GM21619 (cell line): ENCODE data around the gene ADORA1.

Experiments
- ATAC-seq: cut with Tn5 transposase; IDR thresholded peaks from one replicate; pipeline ENCODE4 v1.9.1; 2021; ENCODE audit not compliant: unreplicated experiment

The ADORA1 gene

DNA sequence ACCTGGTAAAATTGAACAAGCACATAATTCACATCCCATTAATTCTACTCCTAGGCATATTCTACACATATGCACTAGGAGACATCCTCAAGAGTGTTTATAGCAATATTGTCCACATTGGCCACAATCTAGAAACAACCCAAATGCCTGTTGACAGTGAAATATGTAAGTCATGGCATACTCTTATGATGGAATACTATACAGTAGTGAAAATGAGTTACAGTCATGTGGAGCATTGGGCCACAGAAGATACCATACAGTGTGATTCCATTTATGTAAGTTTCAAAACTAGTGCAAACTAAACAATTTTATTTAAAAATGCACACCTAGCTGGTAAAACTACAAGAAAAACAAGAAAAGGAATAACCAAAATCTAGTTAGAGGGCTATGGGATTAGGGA, 82.8 kb downstream of the ADORA1 start:
- ATAC-seq, result no peak

DNA sequence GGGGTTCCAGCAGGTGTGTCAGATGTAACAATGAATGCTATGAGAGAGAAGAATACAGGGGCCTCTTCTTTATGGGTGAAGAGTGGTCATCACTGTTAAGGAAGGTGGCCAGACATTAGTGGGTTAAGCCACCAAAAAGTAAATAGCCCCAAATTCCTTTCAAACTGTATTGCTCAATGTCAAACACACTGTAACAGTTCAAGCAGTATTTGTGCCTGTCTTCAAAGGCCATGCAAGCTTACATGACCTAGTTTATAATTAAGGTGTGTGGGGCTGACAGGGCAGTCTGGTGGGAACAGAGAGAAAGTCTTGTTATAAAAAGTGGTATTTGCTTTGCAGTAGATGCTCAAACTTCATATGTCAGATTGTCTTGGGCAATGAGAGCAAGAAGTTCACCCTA, 83.5 kb downstream of the ADORA1 start:
- no peak for ATAC-seq

DNA sequence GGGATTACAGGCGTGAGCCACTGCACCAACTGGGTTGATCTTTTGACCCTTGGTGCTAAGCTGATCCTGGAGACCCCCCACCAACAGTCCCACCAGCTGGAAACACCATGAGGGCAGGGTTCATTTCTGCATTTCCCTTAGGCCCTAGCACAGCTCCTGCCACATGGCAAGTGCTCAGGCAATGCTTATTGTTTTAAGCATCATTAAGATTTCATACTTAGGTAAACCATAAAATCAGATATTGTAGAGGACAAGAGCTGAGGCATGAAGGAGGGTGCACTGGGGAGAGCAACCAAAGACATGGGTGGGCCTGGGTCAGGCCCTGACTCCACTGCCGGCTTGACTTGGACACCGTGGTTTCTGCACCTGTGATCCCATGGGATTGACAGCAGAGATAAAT, 84.3 kb downstream of the ADORA1 start:
- no peak for ATAC-seq

DNA sequence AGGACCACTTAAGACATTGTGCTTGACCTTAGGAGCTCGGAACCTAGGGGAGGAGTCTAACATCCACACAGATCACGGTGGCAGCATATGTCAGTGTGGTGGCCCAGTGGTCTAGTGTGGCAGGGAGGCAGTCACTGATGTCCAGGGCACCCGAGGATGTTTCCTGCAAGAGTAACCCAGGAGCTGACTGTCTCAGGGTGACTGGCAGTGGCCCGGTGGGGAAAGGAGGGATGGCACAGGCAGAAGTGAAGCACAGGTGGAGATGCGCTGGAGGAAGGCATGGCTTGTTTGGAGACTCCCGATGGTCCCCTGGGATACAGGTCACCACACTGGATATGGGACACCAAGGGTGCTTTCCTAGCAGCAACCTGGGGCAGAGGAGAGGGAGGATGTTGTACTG, 85.6 kb downstream of the ADORA1 start:
- ATAC-seq, result no peak

DNA sequence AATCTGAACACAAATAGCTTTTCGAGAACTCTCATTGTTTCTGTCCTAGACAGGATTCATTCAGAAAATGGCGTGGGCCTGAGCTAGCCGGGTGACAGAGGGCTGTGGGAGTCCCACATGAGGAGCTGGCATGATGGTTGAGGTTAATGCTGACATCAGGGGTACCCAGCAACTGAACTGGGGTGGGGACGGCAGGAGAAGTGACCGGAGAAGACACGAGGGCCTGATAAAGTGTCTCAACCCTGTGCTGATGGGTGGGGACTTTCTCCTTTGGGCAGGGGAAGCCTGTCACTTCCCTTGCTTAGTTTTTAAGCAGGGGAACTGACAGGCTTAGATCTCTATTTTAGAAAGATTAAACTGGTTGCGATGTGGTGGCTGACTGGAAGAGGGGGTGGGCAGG, 87.3 kb downstream of the ADORA1 start:
- no peak for ATAC-seq

DNA sequence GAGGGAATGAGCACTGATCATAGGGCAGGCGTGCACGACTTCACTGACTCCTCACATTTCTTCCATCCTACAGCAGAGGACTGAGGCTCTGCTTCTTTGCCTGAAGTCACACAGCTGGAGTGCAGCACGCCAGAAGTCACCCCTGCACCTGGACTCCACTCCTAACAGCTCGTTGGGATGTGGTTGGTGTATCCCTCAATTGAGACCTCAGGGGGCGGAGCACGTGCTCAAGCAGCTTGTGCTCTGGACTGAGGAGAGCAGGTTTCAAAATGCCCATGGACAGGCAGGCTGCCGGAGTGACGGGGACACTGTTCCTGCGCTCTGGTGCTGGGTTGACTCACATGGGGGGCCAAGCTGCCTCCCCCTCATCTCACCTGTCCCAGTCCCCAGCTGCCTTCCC, 88.0 kb downstream of the ADORA1 start:
- no peak for ATAC-seq

DNA sequence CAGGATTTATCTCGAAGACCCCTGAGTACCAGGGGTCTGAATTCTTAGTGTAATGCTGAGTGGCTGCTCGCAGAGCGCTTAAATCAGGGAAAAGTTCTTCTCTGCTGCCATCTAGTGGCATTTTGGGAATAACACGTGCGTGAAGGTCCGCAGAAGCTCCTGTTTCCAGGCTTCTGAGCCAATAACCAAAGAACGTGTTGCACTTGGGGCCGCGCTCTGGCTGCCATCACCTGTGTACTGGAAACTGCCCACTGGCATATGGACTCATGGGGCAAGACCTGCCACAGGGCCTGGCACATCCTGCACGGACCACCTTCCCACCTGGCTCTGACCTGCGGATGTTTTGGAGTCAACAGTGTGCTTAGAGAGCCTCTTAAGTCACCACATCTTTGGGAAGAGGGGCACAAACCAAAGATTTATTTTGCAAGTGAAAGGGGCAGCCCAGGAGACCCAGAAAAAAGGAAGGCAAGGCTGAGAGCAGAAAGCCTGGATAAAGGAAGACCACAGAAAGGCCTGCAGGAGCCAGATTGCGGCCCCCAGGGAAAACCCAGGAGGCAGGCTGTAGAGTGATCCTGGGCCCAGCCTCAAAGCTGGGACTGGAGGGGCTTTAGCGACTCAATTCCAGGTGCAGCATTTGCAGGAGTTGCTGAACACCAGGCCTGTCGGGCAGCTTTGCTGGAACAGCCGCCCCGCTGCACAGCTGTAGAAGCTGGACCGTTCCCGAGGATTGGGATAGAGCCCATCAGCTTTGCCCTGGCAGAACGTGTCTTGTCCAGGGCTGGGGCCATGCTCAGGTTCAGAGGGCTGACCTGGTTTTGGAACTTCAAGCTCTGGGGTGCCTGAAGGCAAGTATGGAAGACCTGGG, 89.0 kb downstream of the ADORA1 start:
- ATAC-seq, result no peak
